HG02678 (cell line): Measurements from ENCODE around the gene SBF2.

Source experiments
- ATAC-seq: cut with Tn5 transposase; IDR thresholded peaks from one replicate; pipeline ENCODE4 v1.9.1; 2021; ENCODE audit warnings: mild to moderate bottlenecking, moderate library complexity; ENCODE audit not compliant: unreplicated experiment

The SBF2 gene

GRCh38 chr11:10302744-10303557, 8.9 kb upstream of the SBF2 start:
- no peak for ATAC-seq

GRCh38 chr11:10302359-10302743, 8.3 kb upstream of the SBF2 start:
- no peak for ATAC-seq

- no peak for ATAC-seq
Measured at GRCh38 chr11:10301656-10302358, 7.8 kb upstream of the SBF2 start.

GRCh38 chr11:10298342-10298741, 4.3 kb upstream of the SBF2 start:
- ATAC-seq: peak; percentile 95

GRCh38 chr11:10295064-10295901, 1.3 kb upstream of the SBF2 start:
- ATAC-seq: no peak

- ATAC-seq: no peak
Measured at GRCh38 chr11:10294290-10294953, 403 bp upstream of the SBF2 start.

GRCh38 chr11:10291801-10292638, 2.0 kb downstream of the SBF2 start:
- ATAC-seq: no peak

- no peak for ATAC-seq
Measured at GRCh38 chr11:10289765-10290380, 4.1 kb downstream of the SBF2 start.

- ATAC-seq: no peak
Measured at GRCh38 chr11:10288881-10289764, 4.9 kb downstream of the SBF2 start.

- no peak for ATAC-seq
Measured at GRCh38 chr11:10287766-10288715, 6.0 kb downstream of the SBF2 start.

GRCh38 chr11:10287140-10287539, 6.9 kb downstream of the SBF2 start:
- ATAC-seq: no peak

- no peak for ATAC-seq
Measured at GRCh38 chr11:10285148-10285802, 8.7 kb downstream of the SBF2 start.

GRCh38 chr11:10283991-10284390, 10.0 kb downstream of the SBF2 start:
- ATAC-seq: no peak

GRCh38 chr11:10282117-10282516, 11.9 kb downstream of the SBF2 start:
- no peak for ATAC-seq

GRCh38 chr11:10275714-10276113, 18.3 kb downstream of the SBF2 start:
- ATAC-seq: no peak

- ATAC-seq: no peak
Measured at GRCh38 chr11:10274726-10275125, 19.3 kb downstream of the SBF2 start.

- no peak for ATAC-seq
Measured at GRCh38 chr11:10273738-10274137, 20.3 kb downstream of the SBF2 start.
